DOHH2 (cell line): ENCODE data around the gene PHACTR2.

Experiments used
- EZH2phosphoT487 ChIP-seq: fragments of 200-600 bp; sonication (generic); IDR thresholded peaks from 2 replicates; pipeline ENCODE4 v1.6.1; 2017; ENCODE audit warnings: borderline replicate concordance, mild to moderate bottlenecking, antibody characterized with exemption, low read length, moderate library complexity, mixed read lengths
- TF ChIP-seq, protein P1 (sequence below): fragments of 200-600 bp; sonication (generic); IDR thresholded peaks from one replicate; pipeline ENCODE4 v1.5.1; 2014; ENCODE audit warnings: antibody characterized with exemption, mild to moderate bottlenecking, low read depth, low read length; ENCODE audit not compliant: poor library complexity, severe bottlenecking

DNA sequence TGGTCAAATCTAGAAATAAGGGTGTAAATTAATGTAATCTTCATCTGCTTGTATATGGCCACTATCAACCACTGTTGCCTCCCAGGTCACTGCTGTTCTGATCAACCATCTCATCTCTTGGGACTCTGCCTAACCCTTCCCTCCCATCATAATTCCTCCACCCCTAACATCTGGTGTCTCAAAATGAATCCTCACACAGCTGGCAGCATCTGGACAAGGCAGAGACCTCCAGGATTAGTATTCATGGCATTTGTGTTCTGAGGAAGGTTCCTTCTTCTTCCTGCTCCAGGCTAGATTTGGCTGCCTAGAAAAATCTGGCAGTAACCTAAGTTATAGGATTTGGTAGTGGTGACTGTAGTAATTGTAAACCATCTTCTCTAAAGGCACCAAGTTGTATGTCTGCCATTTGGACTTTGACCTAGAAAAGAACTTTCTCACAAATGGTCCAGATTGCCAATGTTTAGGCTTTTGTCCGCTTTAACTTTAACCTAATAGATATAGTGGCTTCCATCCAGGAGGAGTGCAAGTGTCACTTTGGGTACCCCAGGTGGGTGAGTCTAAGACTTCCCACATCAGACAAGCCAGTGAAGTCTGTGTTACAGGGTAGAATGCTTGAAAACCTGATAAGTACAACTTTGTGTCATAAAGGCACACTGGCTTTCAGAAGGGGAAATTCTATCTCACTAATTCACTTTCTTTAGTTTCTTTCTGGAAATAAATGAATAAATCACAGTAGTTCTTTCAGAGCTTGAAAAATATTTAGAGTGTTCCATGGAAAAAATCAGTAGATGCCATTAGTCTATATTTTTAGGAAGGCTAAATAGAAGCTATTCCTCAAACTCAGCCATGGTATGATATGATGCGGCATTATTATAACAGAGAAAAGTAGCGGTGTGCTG is 3.0 kb upstream of the PHACTR2 start:
- TF ChIP-seq, protein P1, sequence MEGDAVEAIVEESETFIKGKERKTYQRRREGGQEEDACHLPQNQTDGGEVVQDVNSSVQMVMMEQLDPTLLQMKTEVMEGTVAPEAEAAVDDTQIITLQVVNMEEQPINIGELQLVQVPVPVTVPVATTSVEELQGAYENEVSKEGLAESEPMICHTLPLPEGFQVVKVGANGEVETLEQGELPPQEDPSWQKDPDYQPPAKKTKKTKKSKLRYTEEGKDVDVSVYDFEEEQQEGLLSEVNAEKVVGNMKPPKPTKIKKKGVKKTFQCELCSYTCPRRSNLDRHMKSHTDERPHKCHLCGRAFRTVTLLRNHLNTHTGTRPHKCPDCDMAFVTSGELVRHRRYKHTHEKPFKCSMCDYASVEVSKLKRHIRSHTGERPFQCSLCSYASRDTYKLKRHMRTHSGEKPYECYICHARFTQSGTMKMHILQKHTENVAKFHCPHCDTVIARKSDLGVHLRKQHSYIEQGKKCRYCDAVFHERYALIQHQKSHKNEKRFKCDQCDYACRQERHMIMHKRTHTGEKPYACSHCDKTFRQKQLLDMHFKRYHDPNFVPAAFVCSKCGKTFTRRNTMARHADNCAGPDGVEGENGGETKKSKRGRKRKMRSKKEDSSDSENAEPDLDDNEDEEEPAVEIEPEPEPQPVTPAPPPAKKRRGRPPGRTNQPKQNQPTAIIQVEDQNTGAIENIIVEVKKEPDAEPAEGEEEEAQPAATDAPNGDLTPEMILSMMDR = no peak
- TF ChIP-seq EZH2phosphoT487 = no peak
